Stromal cell of bone marrow (primary cell): ENCODE data around the gene AP1G2.
A peak's percentile ranks its signal among the peaks of the same experiment; 100 is the strongest.
"Not testable (repeated sequence)": the region's sequence is repeated elsewhere in the genome, so short reads cannot be mapped to it uniquely, and the experiment has no call there.

Source experiments
- DNase-seq: peaks from one replicate; pipeline ENCODE4 v3.0.0-alpha.2; 2012; ENCODE audit warnings: low read depth

The AP1G2 gene

GRCh38 chr14:23567186-23568020 lies at the start of gene AP1G2:
Gene AP1G2, minus strand, starts transcription at chr14:23567791. Its CDS starts 477 bp downstream, at chr14:23567314.
- DNase-seq = no peak

GRCh38 chr14:23615856-23616255 lies 48.3 kb upstream of the AP1G2 start:
- no peak for DNase-seq

- no peak for DNase-seq
Observed at GRCh38 chr14:23614395-23614828, 46.8 kb upstream of the AP1G2 start.

GRCh38 chr14:23613242-23614070 lies 45.9 kb upstream of the AP1G2 start:
- DNase-seq = no peak

GRCh38 chr14:23612802-23613201 lies 45.2 kb upstream of the AP1G2 start:
- DNase-seq = no peak

- no peak for DNase-seq
Observed at GRCh38 chr14:23612354-23612732, 44.8 kb upstream of the AP1G2 start.

- no peak for DNase-seq
Observed at GRCh38 chr14:23610815-23611289, 43.3 kb upstream of the AP1G2 start.

- no peak for DNase-seq
Observed at GRCh38 chr14:23610090-23610814, 42.7 kb upstream of the AP1G2 start.

GRCh38 chr14:23609411-23610089 lies 42.0 kb upstream of the AP1G2 start:
- not testable (repeated sequence) for DNase-seq

GRCh38 chr14:23609001-23609400 lies 41.4 kb upstream of the AP1G2 start:
- no peak for DNase-seq

- DNase-seq = no peak
Observed at GRCh38 chr14:23608454-23608853, 40.9 kb upstream of the AP1G2 start.

GRCh38 chr14:23605931-23606585 lies 38.5 kb upstream of the AP1G2 start:
- DNase-seq = peak; percentile 31

GRCh38 chr14:23604675-23605170 lies 37.1 kb upstream of the AP1G2 start:
- DNase-seq = no peak

GRCh38 chr14:23604148-23604547 lies 36.6 kb upstream of the AP1G2 start:
- no peak for DNase-seq

- no peak for DNase-seq
Observed at GRCh38 chr14:23603103-23603502, 35.5 kb upstream of the AP1G2 start.

- no peak for DNase-seq
Observed at GRCh38 chr14:23602181-23603095, 34.8 kb upstream of the AP1G2 start.

GRCh38 chr14:23601845-23602180 lies 34.2 kb upstream of the AP1G2 start:
- DNase-seq = no peak

- no peak for DNase-seq
Observed at GRCh38 chr14:23601424-23601823, 33.8 kb upstream of the AP1G2 start.

- no peak for DNase-seq
Observed at GRCh38 chr14:23600806-23601205, 33.2 kb upstream of the AP1G2 start.

- no peak for DNase-seq
Observed at GRCh38 chr14:23600322-23600707, 32.7 kb upstream of the AP1G2 start.
